Testis (tissue), 3 donors: Measurements from ENCODE around the gene FAM228B. TPM values are rescaled to one million over a fixed set of nuclear protein-coding genes. Genes with fewer than 3 reads are reported as not detected.
A peak's percentile ranks its signal among the peaks of the same experiment; 100 is the strongest.

ENCODE experiments used
- DNase-seq: peaks from one replicate; pipeline ENCODE4 v3.0.0-alpha.2; 2019
- H3K27ac ChIP-seq, 2 donors: fragments of 200-600 bp; sonication (generic); one replicate each; pipeline ENCODE4 v1.5.1; 2019
- H3K27me3 ChIP-seq: fragments of 200-600 bp; sonication (generic); one replicate; pipeline ENCODE4 v1.5.1; 2019
- H3K36me3 ChIP-seq: fragments of 200-600 bp; sonication (generic); one replicate; pipeline ENCODE4 v1.5.1; 2017; ENCODE audit warnings: low read depth; ENCODE audit errors: missing control alignments
- H3K4me1 ChIP-seq: fragments of 200-600 bp; sonication (generic); one replicate; pipeline ENCODE4 v1.5.1; 2019
- H3K4me3 ChIP-seq, 2 donors: fragments of 200-600 bp; sonication (generic); one replicate each; pipeline ENCODE4 v1.5.1; 2017 to 2019
- H3K9me3 ChIP-seq: fragments of 200-600 bp; sonication (generic); one replicate; pipeline ENCODE4 v1.5.1; 2017
- CTCF ChIP-seq, 3 experiments: fragments of 450-650 bp in 2 of 3; fragments of 200-600 bp in 1 of 3; sonication (generic) in 1 of 3; IDR thresholded peaks; one replicate each; pipeline ENCODE4 v1.5.1; 2016 to 2019; ENCODE audit warnings: antibody characterized with exemption in 3 of 3, mild to moderate bottlenecking in 2 of 3, moderate library complexity in 1 of 3
- POLR2A ChIP-seq: fragments of 450-650 bp; IDR thresholded peaks from one replicate; pipeline ENCODE4 v1.6.1; 2017; ENCODE audit warnings: antibody characterized with exemption, mild to moderate bottlenecking, moderate library complexity
- WGBS, 2 donors: methylation state at CpG; one replicate each; pipeline ENCODE4 v1.1.5; 2018; 5-methylcytosine and 5-hydroxymethylcytosine counted together
- intact Hi-C: fragments of 100-400 bp; cut with DNase I; formaldehyde crosslinking; loops from one replicate; pipeline ENCODE4 v1.15.1; 2023; ENCODE audit warnings: low total_unique reads
- polyA plus RNA-seq: library from polyadenylated mRNA; stranded (reverse); fragments of 350-450 nt; fragmentation: Illumina TruSeq; extraction: RNeasy Lipid Tissue Mini Kit (QIAGEN cat#74804); gene quantifications from one replicate; pipeline ENCODE4 v1.2.3, GENCODE V29; 2014; ENCODE audit warnings: low read depth, low replicate concordance; ENCODE audit not compliant: insufficient read depth
- total RNA-seq, 2 donors: library from RNA; depleted of rRNA; stranded (reverse); fragments of >200 nt; gene quantifications; one replicate each; pipeline ENCODE4 v1.2.3, GENCODE V29; 2016

FAM228B gene
- total and polyA plus RNA-seq, 3 donors from 2014 or later = 45.3 to 56.2 (median 47.1) TPM

GRCh38 chr2:24082787-24083566 lies 40.3 kb upstream of the FAM228B start:
- intact Hi-C loops = no loop called here

GRCh38 chr2:24083567-24084385 lies 39.5 kb upstream of the FAM228B start:
- Histone ChIP-seq H3K4me3 (peak overlapping the region; percentile 62 to 63), H3K36me3 (no peaks in the 10 kb centered on the region), H3K27me3 (no peaks in the 10 kb centered on the region), H3K4me1 (peaks cover 10% of the 10 kb centered on the region), H3K27ac (peak overlapping the region; percentile 81 to 87), H3K9me3 (no peaks in the 10 kb centered on the region)
- DNase-seq = peak; percentile 66
- intact Hi-C loops = no loop called here
- TF ChIP-seq POLR2A (no peak), CTCF (IDR thresholded peaks at IDR 0.05) (no peak)
- 4 to 8% methylated on average over 18 to 26 of the region's 30 CpGs for WGBS, 2 donors

More at GRCh38 chr2:24082787-24083566, 40.3 kb upstream of the FAM228B start:
- peaks cover 10% of the 10 kb centered on the region for H3K4me1 ChIP-seq
- 85 to 89% methylated on average over 8 of the region's 8 CpGs for WGBS, 2 donors
- H3K4me3 ChIP-seq = no peak overlapping the region
- no peaks in the 10 kb centered on the region for H3K9me3 ChIP-seq
- H3K27ac ChIP-seq = peak overlapping the region in 1 of 2 donors; percentile 87
- H3K36me3 ChIP-seq = no peaks in the 10 kb centered on the region
- DNase-seq = no peak
- no peaks in the 10 kb centered on the region for H3K27me3 ChIP-seq
- TF ChIP-seq POLR2A (no peak), CTCF (IDR thresholded peaks at IDR 0.05) (no peak)

GRCh38 chr2:24084386-24085199 lies 38.7 kb upstream of the FAM228B start, which contains the start of gene TP53I3:
Gene TP53I3 (minus strand): TSS chr2:24084834. CDS start chr2:24084326, 508 bp downstream.
- no peaks in the 10 kb centered on the region for H3K36me3 ChIP-seq
- 0 to 1% methylated on average over 10 to 36 of the region's 44 CpGs for WGBS, 2 donors
- H3K4me1 ChIP-seq = peaks cover 10% of the 10 kb centered on the region
- no peaks in the 10 kb centered on the region for H3K9me3 ChIP-seq
- H3K27me3 ChIP-seq = no peaks in the 10 kb centered on the region
- peak within 1 kb of the TSS; percentile 62 to 63 for H3K4me3 ChIP-seq
- peak; percentile 96 to 98 (median 96) for TF ChIP-seq CTCF (IDR thresholded peaks at IDR 0.05)
- TF ChIP-seq POLR2A = no peak
- DNase-seq = peak; percentile 90
- peak within 1 kb of the TSS; percentile 81 to 87 for H3K27ac ChIP-seq
- intact Hi-C loops = no loop called here

- DNase-seq = peak; percentile 48
- intact Hi-C loops = no loop called here
- no peak for TF ChIP-seq POLR2A
- no peak for TF ChIP-seq CTCF (IDR thresholded peaks at IDR 0.05)
Measured at GRCh38 chr2:24085200-24085489, 38.1 kb upstream of the FAM228B start.

More at GRCh38 chr2:24085200-24085489, 38.1 kb upstream of the FAM228B start:
- Histone ChIP-seq H3K4me3 (peak overlapping the region; percentile 62 to 63), H3K27ac (peak overlapping the region; percentile 81 to 87), H3K36me3 (no peaks in the 10 kb centered on the region), H3K9me3 (no peaks in the 10 kb centered on the region), H3K27me3 (no peaks in the 10 kb centered on the region), H3K4me1 (peaks cover 10% of the 10 kb centered on the region)
- whole genome bisulfite sequencing, 2 donors = 5 to 13% methylated on average over 11 of the region's 11 CpGs
